Retina (tissue), 1 donor: ENCODE data around the gene DNAI1.
A peak's percentile ranks its signal among the peaks of the same experiment; 100 is the strongest.
"Not testable (repeated sequence)": the region's sequence is repeated elsewhere in the genome, so short reads cannot be mapped to it uniquely, and the experiment has no call there.

ENCODE experiments used
- DNase-seq: peaks from one replicate; pipeline ENCODE4 v3.0.0-alpha.2; 2016

Gene DNAI1

DNA sequence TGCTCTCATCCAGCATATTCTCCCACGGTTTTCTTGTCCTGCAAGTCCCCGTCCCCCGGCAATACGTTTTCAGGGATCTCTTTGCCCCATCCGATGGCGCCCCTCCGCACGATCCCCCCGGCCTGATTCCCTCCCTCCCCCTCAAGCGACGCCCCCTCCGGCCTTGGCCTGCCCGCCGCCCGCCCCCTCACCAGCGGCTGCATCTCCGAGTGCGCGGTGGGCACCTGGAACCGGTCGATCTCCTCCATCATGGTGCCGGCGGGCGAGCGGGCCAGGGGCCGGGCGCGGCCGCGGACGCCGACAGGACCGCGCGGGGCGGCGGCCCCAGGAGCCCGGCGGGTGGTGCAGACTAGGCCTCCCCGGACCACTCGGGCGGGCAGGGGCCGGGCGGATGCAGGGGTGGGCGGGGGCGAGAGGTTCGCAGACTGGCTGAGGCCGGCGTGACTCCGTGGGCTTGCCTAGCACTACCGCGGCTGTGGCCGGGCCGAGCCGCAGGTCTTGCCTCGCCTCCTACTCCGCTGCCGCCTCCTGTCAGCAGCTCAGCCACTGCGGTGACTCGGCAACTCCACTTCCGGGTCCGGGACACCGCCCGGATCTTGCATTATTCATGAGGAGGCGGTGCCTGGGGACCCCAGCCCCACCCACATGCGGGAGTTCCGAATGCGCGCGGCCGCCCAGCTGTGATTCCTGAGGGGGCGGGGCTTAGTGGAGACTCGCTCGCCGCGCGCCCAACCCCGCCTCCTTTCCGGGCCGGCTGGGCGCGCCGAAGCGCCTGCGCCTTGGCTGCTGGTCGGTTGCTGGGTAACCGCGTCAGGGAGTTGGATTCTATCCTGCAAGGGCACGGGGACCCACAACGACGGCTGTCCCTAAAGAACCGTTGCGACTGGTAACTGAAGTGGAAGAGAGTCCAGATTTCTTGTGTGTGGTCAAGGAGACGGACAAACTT lies at the start of gene DNAI1, which contains the start of gene FAM219A:
DNAI1 (plus strand) TSS at position 793 of the 946 bp plus-strand sequence. CDS start 201 bp downstream, outside the sequence.
FAM219A (minus strand) TSS at position 558 of the 946 bp plus-strand sequence; CDS start at position 251, 307 bp downstream.
- DNase-seq = peak; percentile 98

DNA sequence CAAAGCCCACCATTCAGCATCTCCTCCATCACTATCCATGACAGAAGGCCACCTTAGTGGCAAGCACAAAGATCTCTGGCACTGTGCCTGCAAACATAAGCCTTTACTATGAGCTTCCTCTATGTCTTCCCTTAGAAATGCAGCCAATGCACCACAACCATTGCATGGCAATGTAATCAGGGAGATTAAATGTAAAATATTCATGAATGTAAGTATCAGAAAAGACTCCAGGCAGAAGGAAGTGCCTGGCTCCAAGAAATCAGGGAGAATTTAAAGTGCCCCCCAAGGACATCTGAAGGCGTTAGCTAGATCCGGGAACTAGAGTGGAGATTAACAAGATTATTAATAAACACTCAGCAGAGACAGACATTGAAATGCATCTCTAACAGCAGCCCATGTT lies 49.5 kb upstream of the DNAI1 start:
- DNase-seq = no peak

DNA sequence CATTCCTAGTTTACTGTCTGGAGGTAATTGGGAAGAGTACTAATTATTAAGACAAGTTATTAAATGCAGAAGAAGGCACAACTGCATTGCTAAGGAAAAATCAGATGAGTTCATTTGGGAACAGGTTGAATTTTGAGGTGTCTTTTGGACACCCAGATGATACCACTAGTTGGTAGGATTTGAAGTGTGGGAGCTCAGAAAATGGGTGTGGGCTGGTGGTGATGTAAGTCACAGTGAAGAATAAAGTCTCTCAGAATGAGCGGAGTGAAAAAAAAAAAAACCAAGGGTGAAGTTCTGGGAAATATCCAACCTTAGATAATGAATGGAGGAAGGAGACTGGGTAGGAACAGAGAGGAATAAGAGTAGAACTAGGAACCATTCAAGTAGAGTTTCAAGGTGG lies 46.3 kb upstream of the DNAI1 start:
- DNase-seq = no peak

- DNase-seq = peak; percentile 46
Measured at GRCh38 chr9:34413231-34413852, 45.3 kb upstream of the DNAI1 start.

GRCh38 chr9:34417734-34418133 lies 40.9 kb upstream of the DNAI1 start:
- DNase-seq = no peak

DNA sequence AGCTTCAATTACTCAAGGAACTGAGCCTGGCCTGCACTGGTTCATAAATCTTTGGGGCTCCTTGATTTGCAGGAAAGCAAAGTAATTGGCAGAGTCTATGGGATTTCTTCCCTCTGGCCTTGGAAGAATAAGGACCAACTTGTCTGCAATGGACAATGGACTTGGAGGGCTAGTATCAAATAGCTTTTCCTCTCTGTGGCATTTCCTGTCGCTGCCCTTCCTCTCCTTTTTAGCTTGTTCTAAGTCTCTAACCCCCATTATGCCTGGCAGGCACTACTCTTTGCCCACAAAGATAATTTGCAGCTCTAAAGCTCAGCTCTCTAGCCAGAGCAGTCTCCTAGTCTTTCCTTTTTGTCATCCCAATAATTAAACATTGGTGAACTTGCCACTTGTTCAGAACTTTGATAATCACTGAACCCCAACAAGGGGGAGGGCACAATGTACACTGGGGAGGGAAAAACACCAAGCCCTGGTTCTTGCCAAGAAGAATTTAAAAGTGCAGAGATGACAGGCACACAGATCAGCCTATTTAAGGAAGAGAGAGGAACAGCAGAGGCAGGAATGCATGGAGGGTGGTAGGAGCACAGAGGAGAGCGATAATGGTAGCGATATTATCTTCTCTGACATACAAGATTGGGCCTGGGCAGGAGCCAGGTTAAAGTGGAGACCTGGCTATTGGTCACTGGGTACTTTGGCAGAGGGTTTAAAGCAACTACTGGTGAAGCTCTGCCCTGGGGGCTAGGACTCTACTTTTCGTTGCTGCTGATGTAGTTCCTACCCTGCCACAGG lies 38.7 kb upstream of the DNAI1 start:
- DNase-seq = no peak

- DNase-seq = no peak
Measured at GRCh38 chr9:34426347-34427074, 32.1 kb upstream of the DNAI1 start.

DNA sequence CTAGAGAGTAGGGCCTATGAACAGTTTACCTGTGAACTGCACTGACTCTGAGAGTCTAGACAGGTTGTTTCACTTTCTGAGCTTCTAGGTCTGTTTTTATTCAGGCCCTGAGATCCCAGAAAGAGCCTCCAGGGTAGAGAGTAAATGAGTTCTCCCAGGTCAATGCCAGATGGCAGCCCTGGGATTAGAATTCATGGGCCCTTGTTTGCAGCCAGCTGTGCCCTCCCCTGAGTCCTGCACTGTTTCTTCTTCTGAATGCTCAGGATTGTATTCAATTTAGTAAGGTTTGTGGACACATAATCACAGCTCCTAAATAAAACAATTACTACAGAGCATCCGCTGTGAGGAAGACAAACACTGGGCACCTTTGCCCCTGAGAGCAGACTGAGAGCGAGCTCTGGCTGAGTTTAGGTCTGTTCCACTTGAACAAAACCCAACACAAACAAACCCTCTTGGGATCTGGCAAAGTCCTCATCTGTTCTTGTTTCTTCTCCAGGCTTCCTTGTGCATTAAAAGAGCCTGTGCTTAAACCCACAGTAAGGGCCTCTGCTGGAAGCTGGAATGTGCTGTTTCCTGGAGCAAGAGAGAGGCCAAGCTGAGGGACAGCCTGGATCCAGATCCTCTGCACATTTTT lies 30.2 kb upstream of the DNAI1 start:
- no peak for DNase-seq

- DNase-seq = peak; percentile 37
Measured at GRCh38 chr9:34430843-34431437, 27.7 kb upstream of the DNAI1 start.

GRCh38 chr9:34431667-34432066 lies 26.9 kb upstream of the DNAI1 start:
- DNase-seq = no peak

- peak; percentile 71 for DNase-seq
Measured at GRCh38 chr9:34437006-34437925, 21.3 kb upstream of the DNAI1 start.

GRCh38 chr9:34437926-34438307 lies 20.7 kb upstream of the DNAI1 start:
- not testable (repeated sequence) for DNase-seq

- not testable (repeated sequence) for DNase-seq
Measured at GRCh38 chr9:34438465-34438864, 20.1 kb upstream of the DNAI1 start.

DNA sequence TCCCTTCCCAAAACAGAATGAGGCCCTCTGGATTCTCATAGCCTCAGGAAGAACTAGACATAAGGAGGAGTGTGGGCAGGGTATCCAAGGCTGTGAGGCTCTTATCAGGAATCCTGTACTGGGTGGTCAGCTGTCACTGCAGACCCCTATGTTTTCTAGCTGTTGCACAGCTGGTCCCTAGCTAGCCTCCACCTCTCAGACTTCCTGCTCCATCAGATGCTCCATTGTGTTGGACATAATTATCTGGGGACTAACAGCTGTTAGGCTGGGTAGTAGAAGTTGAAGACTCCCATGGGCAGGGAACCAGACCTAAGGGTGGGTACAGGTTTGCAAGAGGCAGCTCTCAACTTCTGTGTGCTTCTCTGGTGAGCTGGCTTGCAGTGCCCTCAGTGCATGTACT lies 18.6 kb upstream of the DNAI1 start:
- no peak for DNase-seq

DNA sequence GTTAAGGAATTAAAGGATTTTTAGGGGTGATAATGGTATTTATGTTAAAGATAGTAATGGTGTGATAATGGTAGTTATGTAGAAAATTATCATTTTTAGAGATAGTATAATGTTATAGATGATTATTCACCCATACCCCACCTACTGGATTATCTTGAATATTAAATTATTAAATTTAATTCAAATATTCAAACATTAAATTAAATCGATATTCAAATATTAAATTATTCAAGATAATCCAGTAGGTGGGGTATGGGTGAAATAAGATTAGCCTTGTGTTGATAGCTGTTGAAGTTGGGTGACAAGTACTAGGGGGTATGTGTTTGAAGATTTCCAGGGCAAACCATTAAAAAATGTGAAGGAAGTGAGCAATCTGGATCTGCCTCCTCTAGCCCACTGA lies 15.8 kb upstream of the DNAI1 start:
- no peak for DNase-seq

GRCh38 chr9:34443533-34443932 lies 15.1 kb upstream of the DNAI1 start:
- DNase-seq = no peak

DNA sequence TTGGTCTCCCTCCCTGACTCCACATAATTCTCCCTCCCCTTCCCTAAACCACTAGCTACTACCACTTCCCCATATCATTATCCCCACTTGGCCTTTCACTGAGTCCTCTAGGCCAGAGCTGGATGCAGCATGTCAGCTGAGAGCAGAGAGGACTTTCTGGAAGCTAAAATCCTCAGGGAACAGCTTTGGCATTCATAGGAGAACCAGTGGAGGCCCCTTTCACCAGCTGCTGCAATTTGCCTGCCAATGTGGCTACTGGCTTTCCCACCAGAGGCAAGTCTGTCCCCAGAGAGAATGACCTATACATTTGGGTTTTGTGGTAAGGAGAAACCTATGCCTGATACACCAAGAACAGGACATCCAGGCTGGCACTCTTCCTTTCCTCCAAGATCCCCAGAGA lies 14.6 kb upstream of the DNAI1 start:
- no peak for DNase-seq

DNA sequence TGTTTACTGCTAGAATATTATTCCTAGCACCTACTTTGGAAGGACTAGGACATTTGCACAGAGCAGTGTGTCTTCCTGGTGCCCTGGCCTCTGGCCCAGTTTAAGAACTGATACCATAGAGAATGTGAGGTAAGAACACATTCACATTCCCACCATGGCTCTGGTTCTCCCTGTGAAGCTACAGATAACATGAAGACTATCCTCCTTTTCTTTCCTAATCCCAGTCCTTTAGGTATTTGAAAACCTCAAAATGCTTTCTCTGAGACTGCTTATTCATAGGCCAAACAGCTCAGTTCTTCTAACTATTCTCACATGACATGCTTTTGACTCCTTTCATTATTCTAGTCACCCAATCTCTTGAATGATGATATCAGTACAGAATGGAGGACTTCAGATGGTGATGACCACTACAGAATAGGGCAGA lies 12.1 kb upstream of the DNAI1 start:
- no peak for DNase-seq

GRCh38 chr9:34446951-34447350 lies 11.7 kb upstream of the DNAI1 start:
- DNase-seq = no peak

DNA sequence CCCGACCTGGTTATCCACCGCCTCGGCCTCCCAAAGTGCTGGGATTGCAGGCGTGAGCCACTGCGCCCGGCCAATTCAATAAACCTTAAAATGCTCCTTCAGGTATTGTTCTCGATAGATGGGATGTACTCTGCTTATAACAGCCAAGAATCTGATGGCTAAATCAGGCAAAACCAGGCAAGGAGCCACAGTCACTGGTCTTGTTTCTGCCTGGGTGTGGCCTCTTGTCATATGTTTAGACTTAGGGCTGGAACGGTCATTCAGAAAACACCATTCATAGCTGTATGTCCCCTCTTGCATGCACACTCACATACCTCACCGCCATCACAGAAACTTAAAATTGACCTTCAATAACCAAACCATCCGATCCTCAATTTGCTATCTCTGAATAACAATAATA lies 8.0 kb upstream of the DNAI1 start:
- no peak for DNase-seq
